ENCODE results near the gene EIF5A. TPM values are rescaled to one million over a fixed set of nuclear protein-coding genes. Genes with fewer than 3 reads are reported as not detected.

Gene EIF5A
- total RNA-seq: 432 and 433 TPM in 2 replicates

DNA sequence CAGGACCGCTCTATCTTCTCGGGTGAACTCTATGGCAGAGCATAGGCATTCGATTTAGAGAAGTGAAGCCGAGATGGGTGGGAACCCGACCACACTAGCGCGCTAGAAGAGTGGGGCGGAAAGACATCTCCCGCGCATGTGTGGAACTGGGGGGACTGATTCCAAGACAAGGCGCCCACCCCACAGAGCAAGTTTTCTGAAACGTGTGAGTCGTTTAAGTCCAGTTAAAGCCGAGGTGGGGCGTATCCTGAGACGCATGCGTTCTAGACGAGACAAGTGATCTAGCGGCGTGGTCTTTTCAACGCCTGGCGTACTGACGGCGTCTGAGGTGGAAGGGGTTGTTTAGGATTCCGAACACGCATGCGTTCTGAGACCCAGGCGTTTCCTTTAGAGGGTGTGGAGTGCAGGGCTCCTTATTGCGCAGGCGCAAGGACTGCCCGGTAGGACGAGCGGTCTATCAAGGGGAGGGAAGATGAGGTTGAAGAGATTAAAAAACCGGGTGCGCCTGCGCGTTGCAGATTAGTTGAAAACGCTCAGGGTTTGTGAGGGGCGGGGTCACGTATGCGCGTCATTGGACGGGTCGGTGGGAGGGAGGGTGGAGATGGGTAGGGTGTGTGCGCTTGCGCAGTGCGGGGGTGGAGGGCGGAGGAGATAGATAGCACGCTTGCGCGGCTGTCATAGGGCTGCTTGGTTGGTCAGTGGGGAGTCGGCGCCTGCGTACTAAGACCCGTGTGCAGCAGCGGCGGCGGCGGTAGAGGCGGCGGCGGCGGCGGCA is at the start of gene EIF5A:
EIF5A (plus strand) TSS at position 718 of the 775 bp plus-strand sequence. CDS start 2,008 bp downstream, outside the sequence.
- DNase-seq (ENCODE audit: extremely low read depth, low read depth, low spot score): peak; percentile 100

DNA sequence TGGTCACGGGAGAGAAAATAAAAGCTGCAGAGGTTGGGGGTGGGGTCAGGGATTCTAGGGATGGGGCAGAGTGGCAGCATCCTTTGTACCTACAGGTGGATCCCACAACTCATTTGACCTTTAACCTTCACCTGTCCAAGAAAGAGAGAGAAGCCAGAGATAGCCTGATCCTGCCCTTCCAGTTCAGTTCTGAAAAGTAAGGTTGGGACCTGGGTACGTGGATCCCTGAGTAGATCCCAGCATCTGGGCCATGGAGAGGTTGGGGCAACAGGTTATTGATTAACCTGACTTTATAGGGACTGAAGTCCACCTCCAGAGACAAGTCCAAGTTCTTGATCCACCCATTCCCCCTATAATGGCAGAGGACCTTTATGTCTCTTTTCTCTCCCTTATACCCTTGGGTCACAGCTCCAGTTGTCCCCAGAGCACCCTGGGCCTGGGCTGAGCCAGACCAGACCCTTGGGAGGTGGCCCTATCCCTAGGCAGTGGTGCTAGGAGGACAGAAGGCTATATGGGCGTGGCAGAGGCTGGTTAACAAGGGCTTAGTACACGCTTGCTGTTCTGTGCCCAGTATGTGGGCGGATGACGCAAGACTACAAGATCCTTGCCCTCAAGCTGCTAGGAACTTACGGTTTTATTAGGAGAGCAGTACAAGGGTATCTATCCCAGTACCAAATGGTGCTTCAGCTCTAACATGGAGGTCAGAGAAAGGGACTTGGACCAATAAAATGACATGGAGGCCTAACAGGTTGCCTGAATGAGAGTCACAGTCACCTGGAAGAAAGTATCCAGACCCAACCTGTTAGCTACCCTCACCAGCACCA is 48.5 kb upstream of the EIF5A start:
- no peak for DNase-seq (ENCODE audit: extremely low read depth, low read depth, low spot score)

DNA sequence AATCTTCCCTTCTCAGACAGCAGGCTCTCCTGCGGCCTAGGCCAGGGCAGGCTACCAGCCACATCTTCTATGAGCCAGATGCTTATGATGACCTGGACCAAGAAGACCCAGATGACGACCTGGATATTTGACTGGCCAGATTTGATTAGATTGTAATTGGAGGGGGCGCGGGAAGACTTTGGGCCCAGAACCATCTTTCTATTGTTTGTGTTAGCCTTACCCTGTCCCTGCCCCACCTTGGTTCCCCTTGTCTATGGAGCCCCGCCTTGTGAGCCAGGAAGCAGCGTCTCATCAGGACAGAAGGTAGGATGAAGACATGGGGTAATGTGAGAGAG is 47.9 kb upstream of the EIF5A start:
- DNase-seq (ENCODE audit: extremely low read depth, low read depth, low spot score): no peak

DNA sequence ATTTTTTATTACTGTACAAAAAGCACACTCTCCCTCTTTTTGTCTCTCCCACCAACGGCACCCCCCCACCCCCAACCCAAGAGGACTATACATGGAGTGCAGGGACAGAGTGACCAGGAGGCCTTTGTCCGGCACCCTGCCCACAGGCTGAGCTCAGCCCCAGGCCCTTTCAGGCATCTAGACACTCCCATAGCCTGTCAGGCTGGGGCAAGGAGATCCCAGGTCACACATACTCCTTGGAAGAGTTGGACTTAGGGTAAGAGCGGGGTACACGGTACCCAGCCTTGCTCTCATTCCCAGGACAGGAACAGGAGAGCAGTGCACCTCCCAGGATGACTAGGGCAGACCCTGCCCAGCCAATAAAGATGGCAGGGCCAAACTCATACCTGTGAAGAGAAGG is 47.3 kb upstream of the EIF5A start:
- DNase-seq (ENCODE audit: extremely low read depth, low read depth, low spot score): no peak

DNA sequence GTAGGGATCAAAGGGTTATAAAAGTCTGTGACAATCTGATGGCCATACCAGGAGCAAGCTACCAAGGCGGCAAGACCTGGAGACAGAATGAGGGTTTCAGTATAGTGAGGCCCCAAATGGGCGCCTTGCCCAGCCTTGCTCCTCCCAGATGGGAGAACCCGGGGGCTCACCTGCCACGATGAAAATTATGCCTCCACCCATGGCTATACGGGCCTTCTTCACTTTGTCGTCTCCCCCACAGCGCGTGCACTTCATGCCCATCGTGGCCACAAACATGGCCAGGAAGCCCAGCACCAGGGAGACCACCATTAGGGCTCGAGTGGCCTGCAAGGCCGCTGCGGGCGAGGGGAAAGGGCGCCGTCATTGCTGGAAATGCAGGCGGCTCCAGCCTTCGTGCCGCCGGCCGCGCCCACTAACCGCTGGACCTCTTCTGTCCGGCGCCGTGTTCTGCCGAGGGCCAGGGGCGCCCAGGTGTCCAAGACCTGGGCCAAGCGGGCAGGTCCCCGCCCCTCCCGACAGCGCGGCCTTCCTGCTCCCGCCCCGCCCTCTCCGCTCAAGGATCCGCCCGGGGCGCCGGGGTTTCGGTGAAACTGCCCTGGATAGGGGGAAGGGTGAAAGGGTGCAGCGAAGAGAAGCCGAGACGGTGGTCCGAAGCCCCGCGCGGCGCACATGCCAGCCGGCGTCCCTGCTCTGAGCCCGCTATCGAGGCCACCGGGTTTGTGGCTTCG is 46.6 kb upstream of the EIF5A start:
- DNase-seq (ENCODE audit: extremely low read depth, low read depth, low spot score): no peak

DNA sequence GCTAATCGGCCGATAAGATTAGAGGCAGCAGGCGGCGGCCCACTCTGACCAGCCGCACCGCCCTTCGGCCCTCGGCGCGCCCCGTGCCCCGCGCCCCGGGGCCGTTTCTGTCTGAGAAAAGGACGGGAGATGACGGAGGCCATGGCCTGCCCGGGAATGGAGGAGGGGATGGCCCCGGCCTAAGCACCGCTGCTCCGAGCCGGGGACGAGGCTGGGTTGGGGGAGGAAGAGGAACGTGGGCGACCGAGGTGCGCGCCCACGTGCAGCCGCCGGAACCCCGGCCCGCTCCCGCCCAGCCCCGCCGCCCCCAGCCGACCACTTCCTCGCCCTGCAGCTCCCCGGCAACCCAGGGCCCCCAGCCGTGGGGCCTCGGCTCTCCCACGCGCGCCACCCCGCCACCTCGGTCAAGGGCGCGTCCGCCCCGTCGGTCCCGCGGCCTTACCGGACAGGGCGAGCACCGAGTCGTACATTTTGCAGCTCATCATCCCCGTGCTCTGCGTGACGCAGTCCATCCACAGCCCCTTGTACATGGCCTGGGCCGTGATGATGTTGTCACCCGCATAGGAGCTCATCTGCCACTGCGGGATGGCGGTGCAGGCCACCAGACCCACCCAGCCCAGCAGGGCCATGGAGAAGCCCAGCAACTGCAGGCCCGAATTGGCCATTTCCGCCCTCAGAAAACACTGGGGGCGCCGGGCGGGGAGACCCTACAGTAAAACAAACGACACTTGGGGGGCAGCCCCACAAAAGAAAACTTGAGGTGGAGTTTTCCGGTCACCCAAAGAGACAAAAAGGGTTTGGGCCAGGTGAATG is 45.8 kb upstream of the EIF5A start:
- DNase-seq (ENCODE audit: extremely low read depth, low read depth, low spot score): no peak

DNA sequence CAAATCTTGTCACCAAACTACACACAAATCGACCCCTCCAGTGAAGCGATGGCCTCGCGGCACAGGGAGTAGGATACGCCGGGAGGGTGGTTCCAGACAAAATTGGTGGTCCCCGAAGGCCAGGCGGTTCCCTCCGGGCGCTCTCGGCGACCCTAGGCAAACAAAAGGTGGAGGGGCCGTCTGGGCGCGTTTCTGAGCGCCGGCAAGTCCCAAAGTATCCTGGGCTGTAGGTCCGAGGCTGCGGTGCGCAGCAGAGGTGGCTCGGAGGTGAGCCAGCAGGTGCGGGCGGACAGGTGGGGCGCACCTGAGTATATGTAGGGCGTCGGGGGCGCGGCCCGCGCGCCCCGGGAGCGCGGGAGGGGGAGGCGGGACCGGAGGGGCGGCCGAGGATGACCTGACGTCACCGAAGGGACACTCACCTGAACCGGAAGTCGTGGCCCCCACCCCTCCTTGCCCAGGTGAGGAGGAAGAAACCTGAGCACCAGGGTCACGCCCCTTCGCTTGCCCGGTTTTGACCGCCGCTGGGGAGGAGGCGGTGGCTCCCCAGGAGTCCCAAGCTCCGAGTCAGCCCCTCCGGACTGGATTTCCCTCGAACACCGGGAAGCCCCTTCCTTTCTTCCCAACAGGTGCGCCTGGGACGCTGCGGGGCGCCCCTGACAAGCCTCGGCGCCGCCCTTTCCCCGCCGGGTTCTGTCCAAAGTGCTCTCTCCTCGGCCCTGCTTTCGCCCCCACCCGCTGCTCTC is 45.1 kb upstream of the EIF5A start, which contains the start of gene CLDN7:
CLDN7 (minus strand) TSS at position 287 of the 743 bp plus-strand sequence. CDS start 435 bp downstream, outside the sequence.
- no peak for DNase-seq (ENCODE audit: extremely low read depth, low read depth, low spot score)

DNA sequence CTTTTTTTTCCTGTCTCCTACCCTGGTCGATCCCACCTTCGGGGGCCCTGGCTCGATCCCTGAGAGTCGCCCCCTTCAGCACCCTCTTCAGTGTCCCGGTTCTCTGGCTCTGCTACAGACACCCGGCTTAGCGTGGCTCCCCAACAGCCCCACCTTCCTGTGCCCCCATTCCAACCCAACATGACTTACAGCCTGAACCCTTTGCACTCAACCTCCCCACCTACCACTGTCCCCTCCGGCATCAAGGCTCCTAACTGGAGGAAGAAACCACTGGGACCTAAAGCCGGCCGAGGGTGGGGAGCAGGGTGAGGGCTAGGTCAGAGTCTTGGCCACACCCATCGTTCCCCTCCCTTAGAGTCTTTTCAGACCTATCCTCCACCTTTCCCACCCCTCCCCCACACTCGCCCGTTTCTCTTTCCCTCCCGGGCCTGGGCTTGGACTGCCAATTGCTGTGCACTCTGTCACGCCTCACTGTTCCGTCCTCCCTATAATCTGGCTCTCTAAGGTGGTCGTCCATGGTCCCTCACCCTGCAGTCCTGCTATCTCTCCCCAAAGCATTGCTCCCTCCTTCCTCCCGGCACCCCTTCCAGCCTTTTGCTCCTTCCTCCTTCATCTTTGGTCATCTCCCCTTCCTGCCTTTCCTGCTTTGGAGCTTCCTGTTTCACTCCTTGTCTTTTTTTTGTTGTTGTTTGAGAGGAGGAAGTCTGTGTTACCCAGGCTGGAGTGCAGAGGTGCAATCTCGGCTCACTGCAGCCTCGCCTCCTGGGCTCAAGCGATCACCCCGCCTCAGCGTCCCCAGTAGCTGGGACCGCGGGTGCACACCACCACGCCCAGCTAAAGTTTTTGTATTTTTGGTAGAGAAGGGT is 44.3 kb upstream of the EIF5A start:
- DNase-seq (ENCODE audit: extremely low read depth, low read depth, low spot score): no peak

DNA sequence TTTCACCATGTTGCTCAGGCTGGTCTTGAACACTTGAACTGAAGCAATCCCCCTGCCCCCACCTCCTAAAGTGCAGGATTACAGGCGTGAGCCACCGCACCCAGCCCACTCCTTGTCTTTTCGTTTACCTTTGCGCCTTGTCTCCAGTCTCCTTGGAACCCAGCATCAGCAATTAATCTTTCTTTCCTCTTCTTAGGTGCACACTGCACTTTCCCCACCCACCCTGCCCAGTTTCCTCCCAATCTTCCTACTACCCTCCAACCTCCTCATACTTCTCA is 43.7 kb upstream of the EIF5A start:
- DNase-seq (ENCODE audit: extremely low read depth, low read depth, low spot score): no peak

DNA sequence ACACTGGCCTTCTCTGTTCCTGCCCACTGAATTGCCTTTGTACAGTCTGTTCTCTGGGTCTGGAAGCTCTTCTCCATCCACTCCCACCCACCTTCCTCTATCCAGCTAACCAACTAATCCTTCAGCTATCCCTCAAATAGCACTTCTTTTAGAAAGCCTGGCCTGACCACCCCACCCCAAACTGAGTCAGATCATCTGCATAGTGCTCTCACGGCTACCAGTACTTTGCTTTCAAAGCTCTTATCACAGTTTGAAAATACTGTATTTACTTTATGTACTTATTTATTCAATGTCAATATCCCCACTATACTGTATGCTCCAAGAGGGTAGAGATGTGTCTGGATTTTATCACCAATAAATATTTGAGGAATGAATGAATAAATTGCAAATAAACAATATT is 40.6 kb upstream of the EIF5A start:
- DNase-seq (ENCODE audit: extremely low read depth, low read depth, low spot score): no peak

DNA sequence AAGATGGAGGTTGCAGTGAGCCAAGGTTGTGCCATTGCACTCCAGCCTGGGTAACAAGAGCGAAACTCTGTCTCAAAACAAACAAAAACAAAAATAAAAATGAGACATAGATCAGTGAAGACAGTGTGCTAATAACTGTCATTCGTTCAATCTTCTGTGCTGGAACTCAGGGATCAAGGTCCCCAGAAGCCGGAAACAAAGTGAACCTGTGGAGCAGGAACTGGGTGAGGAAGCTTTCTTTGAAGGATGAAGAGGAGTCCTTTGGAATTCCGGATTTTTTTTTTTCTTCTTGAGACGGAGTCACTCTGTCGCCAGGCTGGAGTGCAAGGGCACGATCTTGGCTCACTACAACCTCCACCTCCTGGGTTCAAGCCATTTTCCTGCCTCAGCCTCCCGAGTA is 28.0 kb upstream of the EIF5A start:
- no peak for DNase-seq (ENCODE audit: extremely low read depth, low read depth, low spot score)

DNA sequence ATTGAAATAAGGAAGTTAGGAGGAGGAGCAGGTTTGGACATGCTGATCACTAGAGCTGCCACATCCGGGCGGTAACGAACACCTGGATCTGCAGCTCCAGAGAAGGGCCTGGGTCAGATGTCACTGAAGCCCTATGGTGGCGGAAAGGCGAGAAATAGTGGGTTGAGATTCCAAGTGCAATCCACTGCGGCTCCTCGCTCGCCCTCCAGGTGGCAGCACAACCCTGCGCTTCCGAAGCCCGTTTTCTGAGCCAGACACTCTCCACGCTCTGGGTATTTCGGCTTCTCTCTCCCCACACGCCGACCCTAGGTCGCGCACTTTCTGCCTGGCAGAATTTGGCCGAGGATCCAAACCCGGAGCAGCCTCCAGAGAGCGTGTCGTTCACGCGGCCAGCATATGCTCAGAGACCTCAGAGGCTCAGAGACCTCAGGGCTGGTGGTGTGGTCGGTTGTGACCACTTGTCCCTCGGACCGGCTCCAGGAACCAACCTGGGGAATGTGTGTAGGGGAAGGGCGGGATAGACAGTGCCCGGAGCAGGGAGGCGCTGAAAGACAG is 26.8 kb upstream of the EIF5A start:
- DNase-seq (ENCODE audit: extremely low read depth, low read depth, low spot score): no peak

DNA sequence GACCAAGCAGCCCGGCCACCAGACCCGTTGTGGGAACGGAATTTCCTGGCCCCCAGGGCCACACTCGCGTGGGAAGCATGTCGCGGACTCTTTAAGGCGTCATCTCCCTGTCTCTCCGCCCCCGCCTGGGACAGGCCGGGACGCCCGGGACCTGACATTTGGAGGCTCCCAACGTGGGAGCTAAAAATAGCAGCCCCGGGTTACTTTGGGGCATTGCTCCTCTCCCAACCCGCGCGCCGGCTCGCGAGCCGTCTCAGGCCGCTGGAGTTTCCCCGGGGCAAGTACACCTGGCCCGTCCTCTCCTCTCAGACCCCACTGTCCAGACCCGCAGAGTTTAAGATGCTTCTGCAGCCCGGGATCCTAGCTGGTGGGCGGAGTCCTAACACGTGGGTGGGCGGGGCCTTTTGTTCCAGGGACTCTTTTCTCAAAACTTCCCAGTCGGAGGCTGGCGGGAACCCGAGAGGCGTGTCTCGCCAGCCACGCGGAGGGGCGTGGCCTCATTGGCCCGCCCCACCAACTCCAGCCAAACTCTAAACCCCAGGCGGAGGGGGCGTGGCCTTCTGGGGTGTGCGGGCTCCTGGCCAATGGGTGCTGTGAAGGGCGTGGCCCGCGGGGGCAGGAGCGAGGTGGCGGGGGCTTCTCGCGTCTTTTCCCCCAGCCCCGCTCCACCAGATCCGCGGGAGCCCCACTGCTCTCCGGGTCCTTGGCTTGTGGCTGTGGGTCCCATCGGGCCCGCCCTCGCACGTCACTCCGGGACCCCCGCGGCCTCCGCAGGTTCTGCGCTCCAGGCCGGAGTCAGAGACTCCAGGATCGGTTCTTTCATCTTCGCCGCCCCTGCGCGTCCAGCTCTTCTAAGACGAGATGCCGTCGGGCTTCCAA is 26.1 kb upstream of the EIF5A start, which contains the start of gene SLC2A4:
SLC2A4 (plus strand) TSS at position 645 of the 879 bp plus-strand sequence; CDS start at position 862, 217 bp downstream.
- no peak for DNase-seq (ENCODE audit: extremely low read depth, low read depth, low spot score)

DNA sequence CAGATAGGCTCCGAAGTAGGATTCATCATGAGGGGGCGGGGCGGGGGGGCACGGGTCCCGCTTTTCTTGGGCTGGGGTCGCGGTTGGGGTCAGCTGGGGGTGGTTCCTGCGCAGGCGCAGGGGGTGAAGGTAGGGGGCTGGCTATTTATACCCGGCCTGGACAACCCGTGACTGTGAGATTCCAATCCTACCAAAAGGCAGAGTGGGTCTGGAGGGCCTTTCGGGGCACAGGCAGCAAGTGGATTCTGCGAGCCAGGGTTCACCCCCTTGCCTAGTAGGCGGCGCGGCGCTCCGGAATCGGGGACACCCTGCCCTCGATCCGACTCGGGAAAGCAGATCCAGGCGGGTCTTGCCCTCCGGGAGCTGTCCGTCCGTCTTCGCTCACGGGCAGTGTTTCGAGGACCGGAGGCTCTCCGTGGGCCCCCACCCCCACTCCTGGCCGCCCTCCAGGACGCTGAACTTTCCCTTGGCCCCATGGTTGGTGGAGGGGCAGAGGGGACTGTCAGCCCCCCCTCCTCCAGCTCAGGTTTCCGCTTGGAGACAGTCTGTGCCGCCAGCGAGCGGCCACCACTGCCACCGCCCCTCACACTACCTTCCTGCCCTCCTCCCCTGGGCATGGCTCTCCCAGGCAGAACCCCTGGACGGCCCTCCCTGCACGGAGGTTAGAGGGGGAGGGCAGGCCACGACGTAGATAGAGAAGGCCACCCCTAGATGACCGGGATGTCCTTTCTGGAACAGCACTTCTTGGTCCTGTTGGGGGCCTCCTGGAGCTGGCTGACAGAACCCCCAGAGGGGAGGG is 25.3 kb upstream of the EIF5A start:
- no peak for DNase-seq (ENCODE audit: extremely low read depth, low read depth, low spot score)

DNA sequence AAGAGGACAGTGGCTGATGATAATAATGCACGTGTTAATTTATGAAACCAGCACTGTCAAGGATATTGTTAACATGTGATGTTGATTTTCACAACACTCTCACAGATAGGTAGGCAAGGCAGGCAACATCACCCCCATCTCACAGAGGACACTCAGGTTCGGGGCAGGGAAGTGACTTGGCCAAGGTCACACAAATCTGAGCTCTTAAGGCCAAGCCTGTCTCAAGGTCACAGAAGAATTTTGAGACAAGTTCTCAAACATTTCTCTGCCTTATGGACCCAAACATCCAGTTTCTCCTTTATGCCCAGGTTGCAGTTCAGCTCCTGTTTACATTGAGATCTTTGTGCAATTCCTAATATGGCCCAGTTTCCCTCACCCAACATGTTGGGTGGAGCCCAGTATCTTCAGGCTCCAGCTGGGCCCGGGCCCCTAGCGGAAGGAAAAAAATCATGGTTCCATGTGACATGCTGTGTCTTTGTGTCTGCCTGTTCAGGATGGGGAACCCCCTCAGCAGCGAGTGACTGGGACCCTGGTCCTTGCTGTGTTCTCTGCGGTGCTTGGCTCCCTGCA is 24.6 kb upstream of the EIF5A start:
- DNase-seq (ENCODE audit: extremely low read depth, low read depth, low spot score): no peak

DNA sequence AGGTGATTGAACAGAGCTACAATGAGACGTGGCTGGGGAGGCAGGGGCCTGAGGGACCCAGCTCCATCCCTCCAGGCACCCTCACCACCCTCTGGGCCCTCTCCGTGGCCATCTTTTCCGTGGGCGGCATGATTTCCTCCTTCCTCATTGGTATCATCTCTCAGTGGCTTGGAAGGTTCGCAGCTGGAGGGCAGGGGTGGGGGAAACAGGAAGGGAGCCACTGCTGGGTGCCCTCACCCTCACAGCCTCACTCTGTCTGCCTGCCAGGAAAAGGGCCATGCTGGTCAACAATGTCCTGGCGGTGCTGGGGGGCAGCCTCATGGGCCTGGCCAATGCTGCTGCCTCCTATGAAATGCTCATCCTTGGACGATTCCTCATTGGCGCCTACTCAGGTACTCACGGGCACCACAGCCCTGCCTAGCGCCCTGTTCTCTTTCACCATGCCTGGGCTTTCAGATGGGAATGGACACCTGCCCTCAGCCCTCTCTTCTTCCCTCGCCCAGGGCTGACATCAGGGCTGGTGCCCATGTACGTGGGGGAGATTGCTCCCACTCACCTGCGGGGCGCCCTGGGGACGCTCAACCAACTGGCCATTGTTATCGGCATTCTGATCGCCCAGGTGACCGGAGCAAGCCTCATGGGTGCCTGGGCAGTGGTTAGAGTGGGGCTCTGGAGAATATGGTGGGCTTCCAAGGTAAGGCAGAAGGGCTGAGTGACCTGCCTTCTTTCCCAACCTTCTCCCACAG is 23.8 kb upstream of the EIF5A start:
- no peak for DNase-seq (ENCODE audit: extremely low read depth, low read depth, low spot score)
